OCI-M1 (cell line): ENCODE measurements around the gene DOP1B.
A peak's percentile ranks its signal among the peaks of the same experiment; 100 is the strongest.
"Not testable (repeated sequence)": the region's sequence is repeated elsewhere in the genome, so short reads cannot be mapped to it uniquely, and the experiment has no call there.

Experiments
- DNase-seq: peaks from one replicate; lab custom pipeline; 2025; lab: John Stamatoyannopoulos, UW

DOP1B gene

GRCh38 chr21:36134803-36135390 is 21.7 kb upstream of the DOP1B start, which contains the start of gene CBR3:
TSS of gene CBR3 (plus strand) at chr21:36135079. CDS start at chr21:36135193, 114 bp downstream.
- no peak for DNase-seq

- DNase-seq, result peak; percentile 82
Measured at GRCh38 chr21:36135391-36136102, 21.1 kb upstream of the DOP1B start.

GRCh38 chr21:36139791-36140190 is 16.8 kb upstream of the DOP1B start:
- not testable (repeated sequence) for DNase-seq

GRCh38 chr21:36141513-36141925 is 15.1 kb upstream of the DOP1B start:
- peak; percentile 96 for DNase-seq

- DNase-seq, result not testable (repeated sequence)
Measured at GRCh38 chr21:36144233-36144632, 12.4 kb upstream of the DOP1B start.

GRCh38 chr21:36145259-36145658 is 11.4 kb upstream of the DOP1B start:
- DNase-seq, result no peak

GRCh38 chr21:36147911-36148310 is 8.7 kb upstream of the DOP1B start:
- DNase-seq, result no peak

GRCh38 chr21:36148886-36149285 is 7.7 kb upstream of the DOP1B start:
- no peak for DNase-seq

GRCh38 chr21:36149788-36150711 is 6.6 kb upstream of the DOP1B start:
- DNase-seq, result peak; percentile 99

- DNase-seq, result no peak
Measured at GRCh38 chr21:36155603-36156338, 853 bp upstream of the DOP1B start.

GRCh38 chr21:36156339-36156814 is 247 bp upstream of the DOP1B start:
- peak; percentile 100 for DNase-seq

- DNase-seq, result no peak
Measured at GRCh38 chr21:36159356-36159921, 2.8 kb downstream of the DOP1B start.

GRCh38 chr21:36160850-36161178 is 4.2 kb downstream of the DOP1B start:
- DNase-seq, result no peak

GRCh38 chr21:36162631-36163030 is 6.0 kb downstream of the DOP1B start:
- DNase-seq, result no peak

- DNase-seq, result peak; percentile 53
Measured at GRCh38 chr21:36163750-36164741, 7.4 kb downstream of the DOP1B start.

GRCh38 chr21:36165356-36165755 is 8.7 kb downstream of the DOP1B start:
- DNase-seq, result no peak

GRCh38 chr21:36166705-36167104 is 10.1 kb downstream of the DOP1B start:
- DNase-seq, result no peak

GRCh38 chr21:36167541-36167940 is 10.9 kb downstream of the DOP1B start:
- no peak for DNase-seq

GRCh38 chr21:36169470-36170128 is 13.0 kb downstream of the DOP1B start:
- DNase-seq, result no peak

GRCh38 chr21:36170823-36171222 is 14.2 kb downstream of the DOP1B start:
- DNase-seq, result no peak
